GM18502 (cell line): ENCODE measurements around the gene MAST2.

Source experiments
- ATAC-seq: cut with Tn5 transposase; IDR thresholded peaks from one replicate; pipeline ENCODE4 v1.9.1; 2021; ENCODE audit warnings: mild to moderate bottlenecking; ENCODE audit not compliant: unreplicated experiment, poor library complexity

Gene MAST2

GRCh38 chr1:45971922-45972531 is 168.6 kb downstream of the MAST2 start:
- no peak for ATAC-seq

GRCh38 chr1:45972621-45973020 is 169.2 kb downstream of the MAST2 start:
- no peak for ATAC-seq

GRCh38 chr1:45973121-45973520 is 169.7 kb downstream of the MAST2 start:
- no peak for ATAC-seq

- no peak for ATAC-seq
These were observed 171.3 kb downstream of the MAST2 start for GRCh38 chr1:45974541-45975269.

GRCh38 chr1:45976623-45977022 is 173.2 kb downstream of the MAST2 start:
- ATAC-seq = no peak

- ATAC-seq = no peak
These were observed 175.8 kb downstream of the MAST2 start for GRCh38 chr1:45979074-45979777.

GRCh38 chr1:45979778-45980176 is 176.4 kb downstream of the MAST2 start:
- no peak for ATAC-seq

GRCh38 chr1:45982359-45982758 is 178.9 kb downstream of the MAST2 start:
- ATAC-seq = no peak

- no peak for ATAC-seq
These were observed 180.6 kb downstream of the MAST2 start for GRCh38 chr1:45983967-45984366.

- no peak for ATAC-seq
These were observed 183.8 kb downstream of the MAST2 start for GRCh38 chr1:45987204-45987603.

GRCh38 chr1:45989249-45989648 is 185.8 kb downstream of the MAST2 start:
- no peak for ATAC-seq

GRCh38 chr1:45994423-45994822 is 191.0 kb downstream of the MAST2 start:
- ATAC-seq = no peak

- no peak for ATAC-seq
These were observed 191.9 kb downstream of the MAST2 start for GRCh38 chr1:45995298-45995697.

- ATAC-seq = no peak
These were observed 194.7 kb downstream of the MAST2 start for GRCh38 chr1:45998020-45998617.

GRCh38 chr1:45999507-45999906 is 196.1 kb downstream of the MAST2 start:
- ATAC-seq = no peak

- no peak for ATAC-seq
These were observed 197.8 kb downstream of the MAST2 start for GRCh38 chr1:46001081-46001785.

- ATAC-seq = no peak
These were observed 199.2 kb downstream of the MAST2 start for GRCh38 chr1:46002551-46003150.

GRCh38 chr1:46003315-46003714 is 199.9 kb downstream of the MAST2 start:
- ATAC-seq = no peak

GRCh38 chr1:46004492-46004891 is 201.1 kb downstream of the MAST2 start:
- no peak for ATAC-seq

- ATAC-seq = no peak
These were observed 202.2 kb downstream of the MAST2 start for GRCh38 chr1:46005594-46005993.
